SW 1271 (cell line): ENCODE results near the gene SLCO3A1.

Experiments
- DNase-seq, 2 experiments: peaks; one replicate each; lab custom pipeline; 2025; lab: John Stamatoyannopoulos, UW

Gene SLCO3A1

DNA sequence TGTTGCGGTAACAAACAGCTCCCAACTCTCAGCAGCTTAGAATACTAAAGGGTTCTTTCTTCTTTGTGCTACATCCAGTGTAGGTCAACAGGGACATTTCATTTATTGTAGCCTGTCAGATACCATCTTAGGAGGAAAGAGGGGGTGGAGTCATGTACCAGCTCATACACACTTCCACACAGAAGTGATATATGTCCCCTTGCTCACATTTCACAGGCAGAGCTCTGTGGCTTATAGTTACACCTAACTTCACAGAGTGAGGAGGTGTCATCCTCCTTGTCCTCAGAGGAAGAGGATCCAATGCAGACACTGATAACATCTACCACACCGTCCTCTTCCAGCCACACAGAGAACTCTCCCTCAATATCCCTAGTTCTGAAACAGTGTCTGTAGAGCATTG, 247.2 kb downstream of the SLCO3A1 start:
- no peak for DNase-seq

DNA sequence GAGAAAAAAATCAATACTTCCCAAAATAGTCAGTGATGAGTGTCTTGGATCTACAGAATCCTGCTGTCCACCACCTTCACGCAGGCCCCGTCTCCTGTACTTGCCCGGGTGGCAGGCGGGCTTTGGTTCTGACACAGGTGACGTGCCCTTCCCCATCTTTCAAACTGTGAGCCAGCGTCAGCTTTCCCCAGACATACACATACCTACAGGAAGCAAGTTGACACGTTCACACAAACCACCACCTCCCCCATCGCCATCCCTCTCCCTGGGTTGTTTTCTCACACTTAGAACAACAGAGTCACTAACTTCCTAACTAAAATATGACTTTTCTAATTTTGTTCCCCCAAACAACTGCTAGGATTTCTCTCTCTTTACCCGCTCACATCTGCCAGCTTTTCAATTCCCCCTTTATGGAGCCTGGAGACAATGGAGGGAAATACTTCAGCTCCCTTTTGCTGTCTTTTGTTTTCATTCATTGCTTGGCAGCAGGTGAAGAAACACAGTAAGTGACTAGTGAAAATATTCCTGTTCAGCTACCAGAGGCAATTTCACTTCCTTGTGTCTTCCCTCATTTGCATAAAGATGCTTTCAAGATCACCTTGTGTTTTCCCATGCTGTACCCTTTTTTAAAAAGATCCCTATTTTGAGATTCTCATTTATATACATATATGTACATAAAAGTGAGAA, 248.3 kb downstream of the SLCO3A1 start:
- no peak for DNase-seq

DNA sequence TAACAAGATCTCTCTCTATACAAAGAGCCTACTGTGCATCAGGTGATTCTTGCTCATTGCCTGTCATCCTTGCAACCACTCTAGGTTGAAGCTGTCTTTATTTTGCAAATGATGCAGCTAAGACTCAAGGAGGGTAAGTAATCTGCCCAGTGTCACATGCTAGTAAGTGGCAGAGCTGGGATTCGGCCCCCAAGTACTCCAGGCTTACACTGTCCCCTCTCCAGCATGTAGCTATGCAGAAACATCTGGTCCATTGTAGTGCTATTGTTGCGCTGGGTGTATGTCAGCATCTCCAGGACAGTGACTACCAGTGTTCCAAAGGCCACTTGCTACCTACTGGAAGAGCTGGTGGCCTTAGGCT, 248.9 kb downstream of the SLCO3A1 start:
- no peak for DNase-seq

DNA sequence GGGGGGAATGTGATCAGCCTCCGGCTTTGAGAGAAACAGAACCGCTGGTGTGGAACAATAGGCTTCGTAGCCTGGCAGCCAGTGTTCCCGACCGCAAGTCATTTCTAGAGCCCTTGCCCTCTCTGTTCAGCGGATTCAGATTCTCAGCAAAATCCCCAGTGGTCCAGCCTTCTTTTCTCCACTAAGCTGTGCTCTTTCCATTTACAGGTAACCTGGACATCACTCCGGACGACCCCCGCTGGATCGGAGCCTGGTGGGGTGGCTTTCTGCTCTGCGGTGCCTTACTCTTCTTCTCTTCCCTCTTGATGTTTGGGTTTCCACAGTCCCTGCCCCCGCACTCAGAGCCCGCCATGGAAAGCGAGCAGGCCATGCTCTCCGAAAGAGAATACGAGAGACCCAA, 250.6 kb downstream of the SLCO3A1 start:
- DNase-seq: no peak

DNA sequence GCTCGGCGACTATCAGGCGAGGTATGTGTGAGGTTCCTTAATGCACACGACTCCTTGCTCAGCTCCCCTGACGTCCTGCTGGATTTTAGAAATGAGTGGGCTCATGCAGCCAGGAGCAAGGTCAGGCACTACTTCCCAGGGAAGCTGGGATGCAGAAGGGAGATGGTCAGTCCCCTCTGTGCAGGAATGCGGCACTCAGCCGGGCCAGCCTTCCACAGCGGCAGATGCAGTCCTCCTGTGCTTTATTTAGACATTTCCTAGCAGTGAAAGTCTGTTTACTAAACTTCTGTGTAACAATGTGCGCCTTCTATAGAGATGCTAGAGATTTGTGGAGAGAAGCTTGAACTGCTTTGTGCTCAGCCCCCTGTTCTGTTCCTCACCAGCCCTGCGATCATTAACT, 252.1 kb downstream of the SLCO3A1 start:
- DNase-seq: no peak

DNA sequence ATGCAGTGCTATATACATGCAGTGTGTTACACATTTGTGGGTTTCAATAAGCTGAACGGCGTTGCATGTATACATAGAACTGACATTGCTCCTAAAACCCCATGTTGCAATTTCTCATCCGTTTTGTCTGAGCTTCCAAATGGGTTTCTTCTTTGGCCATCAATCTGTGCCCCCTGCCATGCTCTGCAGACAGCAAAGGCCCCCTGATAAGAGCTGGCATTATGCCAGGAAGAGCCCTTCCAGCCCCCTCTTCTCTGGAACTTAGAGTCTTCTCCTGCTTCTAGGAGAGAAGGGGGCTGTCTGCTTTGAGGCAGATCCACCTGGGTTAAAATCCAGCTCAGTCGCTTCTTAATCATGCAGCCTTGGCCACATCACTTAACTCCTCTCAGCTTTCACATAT, 254.0 kb downstream of the SLCO3A1 start:
- DNase-seq: no peak

DNA sequence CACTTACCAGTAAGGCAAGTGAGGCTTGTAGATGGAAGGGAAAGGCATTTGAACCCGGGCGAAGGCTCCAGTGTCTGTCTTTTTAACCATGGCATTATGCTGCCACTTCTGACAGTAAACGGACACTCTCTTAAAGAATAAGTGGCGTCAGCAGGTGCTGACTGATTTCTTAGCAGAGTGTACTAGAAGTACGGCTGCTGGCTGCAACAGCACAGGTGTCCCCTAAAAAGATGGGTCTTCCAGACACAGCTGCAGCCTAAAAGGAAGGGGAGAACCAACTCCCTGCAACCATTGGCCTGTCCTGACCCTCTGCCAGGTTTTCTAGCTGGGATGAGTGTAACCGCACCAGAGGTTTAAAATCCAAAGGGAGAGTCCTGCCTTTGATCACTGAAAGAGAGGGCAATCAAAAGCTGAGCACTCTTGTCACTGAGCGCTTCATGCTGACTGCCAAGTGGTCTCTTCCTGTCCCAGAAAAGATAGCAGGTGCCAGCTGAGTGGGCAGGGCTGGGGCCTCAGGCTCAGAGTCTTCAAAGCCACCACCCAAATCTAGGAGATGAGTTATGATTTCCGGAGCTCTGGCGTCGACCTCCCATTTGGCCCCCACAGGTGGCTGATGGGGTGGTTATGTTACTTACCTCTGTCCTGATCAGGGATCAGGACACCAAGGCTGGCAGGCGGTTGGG, 255.8 kb downstream of the SLCO3A1 start:
- no peak for DNase-seq

DNA sequence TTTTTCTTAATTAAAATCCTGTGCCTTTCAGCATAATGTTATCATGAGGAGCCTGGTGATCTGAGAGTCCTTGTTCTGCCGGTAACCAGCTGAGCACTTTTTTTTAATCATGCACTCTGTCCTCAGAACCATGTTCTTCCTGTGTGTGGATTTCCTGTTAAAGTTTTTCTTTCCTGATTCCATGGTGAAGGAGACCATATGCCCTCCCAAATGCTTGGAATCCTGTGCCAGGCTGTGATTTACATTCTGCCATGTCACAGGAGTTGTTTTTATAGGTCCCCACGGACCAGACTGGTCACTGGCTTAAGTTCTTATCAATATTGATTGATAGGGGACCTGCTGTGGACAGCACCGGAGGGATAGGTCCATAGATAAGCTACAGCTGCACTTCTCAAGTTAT, 257.8 kb downstream of the SLCO3A1 start:
- no peak for DNase-seq

DNA sequence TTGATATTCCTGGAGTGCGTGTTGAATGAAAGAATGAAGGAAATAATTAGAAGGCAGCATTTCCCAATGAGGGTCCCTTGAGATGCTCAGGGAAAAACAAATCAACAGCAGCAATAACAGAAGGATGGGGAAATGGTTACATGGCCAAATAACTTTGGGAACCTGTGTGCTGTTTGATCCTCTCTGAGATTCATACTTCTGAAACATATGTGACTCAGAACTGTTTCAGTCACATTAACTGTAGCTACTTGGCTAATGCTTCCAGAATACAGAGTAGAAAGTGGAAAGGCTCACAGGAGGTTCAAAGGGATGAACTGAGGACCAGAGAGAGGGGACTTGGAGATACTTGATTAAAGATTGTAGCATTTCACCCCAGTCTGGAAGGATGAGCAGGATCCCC, 258.2 kb downstream of the SLCO3A1 start:
- no peak for DNase-seq

DNA sequence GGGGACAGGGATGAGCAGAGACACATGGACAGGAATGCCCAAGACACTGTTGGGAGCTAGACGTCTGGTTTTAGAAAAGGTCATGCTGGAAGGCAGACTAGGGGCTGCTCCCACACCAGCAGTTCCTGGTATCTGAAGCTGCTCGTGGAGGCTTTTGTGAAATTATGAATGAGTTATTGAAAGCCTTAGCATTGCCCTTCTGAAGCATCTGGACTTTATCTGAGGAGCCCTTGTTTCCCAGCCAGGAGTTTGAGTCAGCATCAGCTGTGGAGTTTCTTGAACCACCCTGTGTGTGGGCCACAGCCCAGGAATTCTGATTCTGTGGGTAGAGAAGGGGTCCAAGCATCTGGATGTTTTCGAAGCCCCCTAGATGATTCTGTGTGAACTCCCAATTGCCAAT, 258.7 kb downstream of the SLCO3A1 start:
- DNase-seq: no peak

DNA sequence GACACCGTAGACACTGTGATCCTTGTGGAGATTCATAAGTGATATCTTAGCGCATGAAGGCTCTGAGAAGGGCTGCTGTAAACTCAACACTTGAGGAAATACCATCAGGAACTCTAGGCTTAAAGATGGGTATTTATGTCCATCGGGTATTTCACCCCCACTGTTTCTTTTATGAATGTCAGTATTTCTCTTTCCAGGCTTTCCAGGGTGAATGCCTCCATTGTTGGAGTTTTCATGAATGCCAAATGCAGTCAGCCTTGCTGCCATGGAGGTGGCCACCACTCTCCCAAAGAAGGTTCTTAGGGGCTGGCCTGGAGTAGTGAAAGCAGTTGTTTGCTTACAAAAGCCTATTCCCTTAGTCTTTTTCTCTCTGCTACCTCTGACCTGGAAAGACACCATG, 259.2 kb downstream of the SLCO3A1 start:
- no peak for DNase-seq

DNA sequence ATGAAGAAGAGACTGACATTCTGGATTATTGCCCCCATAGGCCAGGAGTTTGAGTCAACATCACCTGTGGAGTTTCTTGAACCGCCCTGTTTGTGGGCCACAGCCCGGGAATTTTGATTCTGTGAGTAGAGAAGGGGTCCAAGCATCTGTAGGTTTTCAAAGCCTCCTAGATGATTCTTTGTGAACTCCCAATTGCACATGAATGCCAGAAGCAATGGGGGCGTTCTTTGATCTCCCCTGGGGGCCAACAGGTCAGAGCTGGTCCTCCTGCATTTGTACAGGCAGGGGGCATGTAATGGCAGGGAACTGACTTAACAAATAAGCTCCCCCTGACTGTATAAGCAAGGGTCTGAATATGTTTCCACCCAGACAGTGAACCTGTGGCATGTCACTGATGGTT, 260.3 kb downstream of the SLCO3A1 start:
- no peak for DNase-seq

DNA sequence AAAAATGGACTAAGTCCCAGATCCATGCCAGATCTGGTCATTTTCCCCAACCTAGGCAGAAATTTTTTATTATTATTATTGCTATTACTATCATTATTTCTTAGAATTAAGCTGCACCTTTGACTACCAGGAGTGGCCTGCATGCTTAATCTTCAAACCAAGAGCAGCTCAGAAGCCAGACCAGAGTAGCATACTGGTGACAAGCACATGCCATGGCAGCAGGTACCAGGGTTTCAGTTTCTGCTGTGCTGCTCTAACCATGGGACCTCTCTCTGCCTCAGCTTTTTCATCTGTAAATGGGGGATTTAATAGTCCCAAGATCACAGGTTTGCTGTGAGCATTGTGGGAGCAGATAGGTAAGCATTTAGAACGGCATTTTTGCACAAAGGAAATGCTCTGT, 262.3 kb downstream of the SLCO3A1 start:
- DNase-seq: no peak

DNA sequence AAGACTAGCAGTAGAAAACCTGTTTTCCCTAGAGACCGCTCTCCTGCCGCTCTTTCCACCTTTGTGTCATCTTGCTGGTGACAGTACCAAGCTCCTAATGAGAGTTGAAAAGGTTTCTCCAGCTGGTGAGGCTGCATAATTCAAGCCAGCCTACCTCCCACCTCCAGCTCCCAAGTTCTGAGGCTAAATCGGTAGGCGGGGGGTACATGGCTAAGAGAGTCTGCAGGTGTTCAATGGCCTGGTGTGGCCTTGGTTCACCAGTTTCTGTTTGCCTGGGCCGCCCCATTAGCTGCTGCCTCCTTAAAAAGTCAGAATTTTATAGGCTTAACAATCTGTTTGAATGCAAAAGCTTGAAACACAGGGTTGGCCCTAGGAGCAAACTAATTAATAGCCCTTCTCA, 262.8 kb downstream of the SLCO3A1 start:
- no peak for DNase-seq

DNA sequence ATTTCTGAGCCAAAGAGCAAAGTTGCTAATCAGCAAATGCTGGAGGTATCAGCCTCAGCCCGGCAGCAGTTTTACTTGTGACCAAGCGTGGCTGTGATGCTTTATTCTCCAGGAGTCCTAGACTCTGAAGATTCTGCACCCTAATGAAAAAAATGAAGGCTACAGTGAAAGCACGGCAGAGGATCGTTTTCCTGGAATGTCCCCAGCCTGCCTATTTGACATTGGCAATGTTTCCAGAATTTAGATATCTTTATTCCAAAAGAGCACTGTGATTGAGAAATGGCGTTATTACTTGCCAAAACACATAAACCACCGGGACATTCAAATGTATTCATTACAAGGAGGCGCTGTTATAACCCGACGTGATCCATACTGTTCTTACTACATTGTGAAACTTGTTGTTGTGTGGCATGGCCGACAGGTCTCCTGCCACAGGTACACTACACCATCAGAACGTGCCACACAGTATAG, 263.8 kb downstream of the SLCO3A1 start:
- no peak for DNase-seq

DNA sequence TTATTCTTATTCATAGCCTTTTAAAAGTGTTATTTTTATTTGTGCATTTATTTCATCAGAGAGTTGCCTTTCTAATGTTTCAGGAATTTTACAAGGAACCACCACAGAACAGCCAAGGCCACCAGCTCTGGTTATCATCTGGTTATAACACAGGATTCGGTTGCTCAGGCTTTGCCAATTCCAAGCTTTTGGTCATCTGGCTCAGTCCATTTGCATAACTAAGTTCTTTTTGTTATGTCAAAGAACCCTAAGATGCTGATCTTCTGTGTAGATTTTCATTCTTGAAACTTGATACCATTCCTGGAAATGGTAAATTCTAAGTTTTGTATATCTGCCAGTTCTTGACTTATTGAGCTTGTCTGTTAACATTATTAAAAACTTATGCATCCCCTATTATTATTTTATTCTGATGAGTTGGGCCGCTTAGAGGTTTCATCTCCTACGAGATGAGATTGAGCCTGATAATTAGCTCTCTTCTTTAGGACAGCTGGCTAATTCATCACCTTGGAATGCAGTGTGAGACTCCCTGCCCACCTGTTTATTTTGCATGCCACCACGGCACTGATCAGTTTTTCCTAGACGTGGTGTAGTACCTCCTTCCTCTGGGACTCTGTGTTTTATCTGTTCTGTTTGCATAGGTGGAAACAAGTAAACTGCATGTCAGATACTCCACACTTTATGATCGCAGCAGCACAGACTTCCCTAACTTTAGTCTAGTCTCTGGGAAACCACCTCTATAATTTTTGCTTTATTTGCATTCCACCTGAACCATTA, 264.8 kb downstream of the SLCO3A1 start:
- no peak for DNase-seq

DNA sequence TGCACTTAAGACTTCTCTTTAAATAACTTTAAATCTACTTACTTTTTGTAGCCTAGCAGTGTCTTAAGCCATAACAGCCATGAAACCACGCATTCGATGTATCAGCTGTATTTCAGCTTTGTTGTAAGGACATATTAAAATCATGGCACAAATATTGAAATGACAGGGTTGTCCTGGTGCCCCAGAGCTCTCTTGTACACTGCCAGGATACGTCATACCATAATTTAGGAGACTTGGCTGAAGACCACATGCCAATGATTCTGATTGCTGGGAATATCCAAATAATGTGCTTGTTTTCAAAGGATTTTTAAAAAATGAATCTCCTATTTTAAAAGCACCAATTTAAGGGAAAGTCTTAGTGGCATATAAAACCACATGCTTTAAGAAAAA, 265.4 kb downstream of the SLCO3A1 start:
- no peak for DNase-seq

DNA sequence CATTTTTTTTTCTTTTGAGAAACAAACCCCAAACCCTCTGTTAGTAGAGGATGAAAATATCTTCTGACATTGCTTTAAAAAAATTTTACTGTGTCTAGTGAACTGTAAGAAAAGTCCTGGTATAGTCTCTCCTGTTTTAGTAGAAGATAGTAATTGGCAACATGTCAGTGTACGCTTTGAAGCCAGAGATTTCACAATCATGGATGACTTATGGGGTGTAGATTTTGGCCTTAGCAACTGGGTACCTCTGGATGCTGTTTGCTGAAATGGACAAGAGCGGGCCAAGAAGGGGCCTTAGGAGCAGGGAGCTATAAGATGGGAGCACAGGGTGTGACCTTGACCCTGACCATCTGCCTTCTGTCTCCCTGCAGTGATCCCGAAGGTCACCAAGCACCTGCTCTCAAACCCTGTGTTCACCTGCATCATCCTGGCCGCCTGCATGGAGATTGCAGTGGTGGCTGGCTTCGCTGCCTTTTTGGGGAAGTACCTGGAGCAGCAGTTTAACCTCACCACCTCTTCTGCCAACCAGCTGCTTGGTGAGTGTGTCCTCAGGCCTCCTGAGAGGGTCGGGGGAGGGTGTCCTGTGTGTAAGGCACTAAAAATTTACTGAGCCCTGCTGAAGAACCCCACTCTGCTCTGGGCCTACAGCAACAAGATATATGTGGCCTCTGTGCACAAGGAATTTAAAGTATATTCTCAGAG, 266.7 kb downstream of the SLCO3A1 start:
- no peak for DNase-seq

DNA sequence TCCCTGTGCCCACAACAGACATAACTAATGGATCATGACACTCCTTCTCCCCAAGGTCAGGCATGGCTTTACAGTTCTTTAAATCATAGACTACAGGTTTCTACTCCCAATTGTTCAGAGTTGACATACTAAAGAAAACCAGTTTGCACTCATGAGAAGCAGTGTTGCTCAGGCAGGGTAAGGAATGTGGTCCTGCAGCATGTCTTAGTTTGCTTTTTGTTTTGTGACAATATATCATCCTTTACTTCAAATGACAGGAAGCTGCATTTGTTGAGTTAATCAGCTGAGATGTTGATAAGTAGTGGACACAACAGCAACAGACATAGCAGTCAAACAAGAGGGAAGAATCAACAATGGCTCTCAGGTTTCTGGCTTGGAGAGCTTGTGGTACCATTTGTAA, 267.5 kb downstream of the SLCO3A1 start:
- no peak for DNase-seq

DNA sequence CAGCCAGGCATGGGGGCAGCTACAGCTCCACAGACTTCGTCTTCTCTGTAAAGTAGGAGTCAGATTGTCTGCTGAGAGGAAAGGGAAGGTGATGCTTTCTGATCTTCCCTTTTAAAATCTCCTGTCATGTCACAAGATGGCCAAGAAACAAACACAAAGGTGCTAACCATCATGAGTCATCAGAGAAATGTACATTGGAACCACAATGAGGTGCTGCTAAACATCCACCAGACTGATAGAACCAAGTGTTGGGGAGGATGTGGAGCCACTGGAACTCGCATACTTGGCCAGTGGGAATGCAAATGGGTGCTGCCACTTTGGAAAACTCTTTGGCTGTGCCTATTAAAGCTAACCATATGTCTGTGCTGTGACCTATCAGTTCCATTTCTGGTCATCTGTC, 268.8 kb downstream of the SLCO3A1 start:
- DNase-seq: no peak

DNA sequence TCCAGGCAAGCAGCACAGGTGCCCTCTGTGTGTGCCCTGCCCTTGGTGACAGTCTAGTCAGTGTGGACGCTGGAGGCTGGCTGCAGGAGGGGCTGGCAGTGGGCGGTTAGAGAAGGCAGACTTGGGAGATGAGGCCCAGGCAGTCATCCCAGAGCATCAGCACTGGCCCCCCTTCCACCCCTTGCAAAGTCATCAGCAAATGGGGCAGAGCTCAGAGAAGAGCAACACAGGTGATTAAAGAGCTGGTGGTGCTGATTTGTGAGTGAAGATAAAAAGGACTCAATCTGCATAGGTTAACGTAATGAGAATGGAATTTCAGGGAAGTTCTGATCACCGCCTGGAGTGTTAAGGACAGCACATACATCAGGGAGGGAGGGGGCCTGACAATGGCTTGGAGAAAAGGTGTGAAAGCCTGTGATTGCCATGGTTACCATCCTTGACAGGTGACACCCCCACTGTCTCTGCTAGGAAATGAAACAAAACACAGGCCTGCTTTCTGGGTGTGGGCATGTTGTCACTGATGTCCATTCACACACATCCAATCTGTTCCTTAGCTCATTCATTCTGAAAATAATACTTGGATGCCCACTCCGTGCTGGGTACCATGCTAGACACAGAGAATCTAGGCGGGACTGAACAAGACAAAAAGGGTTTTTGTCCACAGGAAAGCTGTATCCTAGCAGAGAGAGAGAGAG, 270.6 kb downstream of the SLCO3A1 start:
- DNase-seq: no peak

DNA sequence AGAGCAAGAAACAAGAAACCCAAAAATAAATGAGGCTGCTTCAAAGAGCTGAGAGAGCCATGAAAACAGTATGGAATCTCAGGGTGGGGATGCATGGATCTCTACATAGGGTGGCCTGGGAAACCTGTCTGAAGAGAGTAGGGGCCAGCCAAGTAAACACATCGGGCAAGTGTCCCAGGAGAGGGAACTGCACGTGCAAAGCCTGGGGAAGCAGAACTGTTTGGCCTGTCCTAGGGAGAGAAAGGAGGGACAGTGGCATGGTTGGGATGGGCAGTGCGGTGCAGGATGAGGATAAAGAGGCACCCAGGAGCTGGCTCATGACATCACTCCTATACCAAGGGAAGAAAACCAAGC, 271.1 kb downstream of the SLCO3A1 start:
- no peak for DNase-seq
